GM21515 (cell line): ENCODE measurements around the gene HOXD3.

Experiments used
- ATAC-seq: cut with Tn5 transposase; IDR thresholded peaks from one replicate; pipeline ENCODE4 v1.9.1; 2021; ENCODE audit not compliant: unreplicated experiment

HOXD3 gene

GRCh38 chr2:176161825-176162626, 4.9 kb downstream of the HOXD3 start:
- ATAC-seq = no peak

- ATAC-seq = no peak
Observed at GRCh38 chr2:176162911-176163671, 6.0 kb downstream of the HOXD3 start.

- no peak for ATAC-seq
Observed at GRCh38 chr2:176163672-176164056, 6.6 kb downstream of the HOXD3 start.

GRCh38 chr2:176164201-176164600, 7.1 kb downstream of the HOXD3 start:
- ATAC-seq = no peak

GRCh38 chr2:176164611-176165369, 7.7 kb downstream of the HOXD3 start:
- no peak for ATAC-seq

- no peak for ATAC-seq
Observed at GRCh38 chr2:176165370-176166050, 8.4 kb downstream of the HOXD3 start.

GRCh38 chr2:176166272-176166671, 9.2 kb downstream of the HOXD3 start:
- ATAC-seq = no peak

GRCh38 chr2:176167398-176167797, 10.3 kb downstream of the HOXD3 start:
- no peak for ATAC-seq

GRCh38 chr2:176169181-176169580, 12.1 kb downstream of the HOXD3 start:
- no peak for ATAC-seq

GRCh38 chr2:176169711-176170110, 12.6 kb downstream of the HOXD3 start:
- ATAC-seq = no peak

GRCh38 chr2:176170602-176171305, 13.6 kb downstream of the HOXD3 start:
- no peak for ATAC-seq

GRCh38 chr2:176171351-176172006, 14.4 kb downstream of the HOXD3 start:
- ATAC-seq = no peak

- no peak for ATAC-seq
Observed at GRCh38 chr2:176172007-176172894, 15.1 kb downstream of the HOXD3 start.

GRCh38 chr2:176172895-176173566, 15.9 kb downstream of the HOXD3 start:
- no peak for ATAC-seq

GRCh38 chr2:176173567-176174381, 16.7 kb downstream of the HOXD3 start:
- ATAC-seq = no peak

- no peak for ATAC-seq
Observed at GRCh38 chr2:176174382-176174823, 17.3 kb downstream of the HOXD3 start.
